GM19438 (cell line): ENCODE results near the gene EDN1.

ENCODE experiments used
- ATAC-seq: cut with Tn5 transposase; IDR thresholded peaks from one replicate; pipeline ENCODE4 v1.9.1; 2021; ENCODE audit warnings: low read depth; ENCODE audit not compliant: unreplicated experiment

Gene EDN1

DNA sequence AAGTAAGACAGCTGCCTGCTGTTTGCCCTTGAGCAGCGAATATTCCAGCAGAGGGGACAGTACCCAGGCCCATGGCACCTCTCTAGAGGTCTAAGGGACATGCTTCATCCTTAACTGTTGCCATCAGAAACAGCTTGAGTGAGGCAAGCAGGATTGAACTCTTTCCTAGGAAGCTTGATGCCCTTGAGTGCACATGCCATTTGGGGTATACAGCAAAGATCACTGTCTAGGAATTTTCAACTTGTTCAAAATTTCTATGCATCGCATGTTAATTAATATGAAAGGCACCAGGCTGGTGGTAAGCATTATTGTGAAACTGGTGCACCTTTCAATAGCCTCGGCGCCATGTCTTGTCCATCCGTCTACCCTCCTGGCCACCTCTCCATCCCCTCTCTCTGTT is 54.1 kb downstream of the EDN1 start:
- no peak for ATAC-seq

DNA sequence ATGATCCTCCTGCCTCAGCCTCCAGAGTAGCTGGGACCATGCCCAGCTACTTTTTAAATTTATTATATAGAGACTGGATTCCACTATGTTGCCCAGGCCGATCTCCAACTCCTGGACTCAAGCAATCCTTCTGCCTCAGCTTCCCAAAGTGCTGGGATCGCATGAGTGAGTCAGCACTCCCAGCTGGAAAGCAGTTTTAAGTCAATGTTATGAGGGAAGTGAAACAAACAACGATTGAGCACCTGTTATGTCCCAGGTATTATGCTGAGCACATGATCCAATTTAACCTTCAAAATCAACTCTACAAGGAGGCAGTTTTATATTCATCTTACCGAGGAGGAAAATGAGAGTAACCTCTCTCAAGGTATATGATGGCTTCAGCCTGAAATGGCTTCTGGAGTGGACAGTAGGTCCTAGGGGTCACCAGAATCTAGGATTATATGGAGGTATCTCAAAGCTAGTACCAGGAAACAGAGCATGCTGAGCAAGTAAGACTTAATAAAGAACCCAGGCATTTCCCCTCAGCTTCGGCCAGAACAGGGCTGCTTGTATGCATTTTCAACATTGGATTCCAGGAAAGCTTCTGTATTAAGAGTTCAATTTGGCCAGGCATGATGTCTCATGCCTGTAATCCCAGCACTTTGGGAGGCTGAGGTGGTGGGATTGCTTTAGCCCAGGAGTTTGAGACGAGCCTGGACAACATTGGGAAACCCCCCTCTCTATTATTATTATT is 55.0 kb downstream of the EDN1 start:
- ATAC-seq = no peak

GRCh38 chr6:12345694-12346058 is 55.5 kb downstream of the EDN1 start:
- no peak for ATAC-seq
